Measurements from ENCODE around the gene ATP7B.

DNA sequence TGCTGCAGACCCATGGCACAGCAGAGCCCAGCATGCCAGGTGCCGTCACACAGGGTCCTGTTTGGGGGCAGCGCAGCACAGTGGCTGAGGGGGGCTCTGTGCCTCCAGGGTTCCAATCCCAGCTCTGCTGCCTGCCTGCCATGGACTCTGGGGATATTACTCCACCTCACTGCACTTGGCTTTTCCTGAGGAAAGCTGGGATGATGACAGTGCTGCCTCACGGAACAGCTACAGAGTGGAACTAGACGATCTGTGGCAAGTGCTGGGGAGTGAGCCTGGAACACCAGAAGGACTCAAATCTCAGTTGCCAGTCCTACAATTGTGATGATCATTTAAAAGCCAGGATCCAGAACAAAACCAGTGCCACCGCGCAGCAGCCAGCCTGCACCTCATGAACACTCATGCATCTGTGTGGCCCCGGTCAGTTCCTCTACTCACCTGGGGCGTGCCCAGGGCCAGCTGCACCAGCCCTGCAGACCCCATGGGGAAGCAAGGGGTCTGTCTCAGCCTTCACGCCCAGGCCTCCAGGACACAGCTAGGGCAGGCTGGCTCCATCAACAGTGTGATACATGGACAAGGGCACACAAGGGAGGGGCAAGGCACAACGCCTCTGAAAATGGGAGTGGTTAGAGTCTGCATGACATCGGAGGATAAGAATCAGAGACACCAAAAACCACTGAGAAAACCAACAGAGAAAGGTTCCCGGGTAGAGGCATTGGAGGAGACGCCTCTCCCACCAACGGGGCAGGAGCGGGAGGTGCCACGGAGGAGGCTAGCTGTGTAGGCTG, 55.2 kb downstream of the ATP7B start:
- TF ChIP-seq SPI1 (IDR thresholded peaks at IDR 0.05; ENCODE audit: low read depth, low read length) (no peak), POLR2A (IDR thresholded peaks at IDR 0.05; ENCODE audit: low read depth, low read length) (no peak), POLR2AphosphoS5 (IDR thresholded peaks at IDR 0.05; ENCODE audit: low read depth, low read length) (no peak), TAF1 (IDR thresholded peaks at IDR 0.05; ENCODE audit: low read depth, low read length) (no peak), POU2F2 (IDR thresholded peaks at IDR 0.05; ENCODE audit: low read depth, low read length) (no peak), PAX5 (IDR thresholded peaks at IDR 0.05; ENCODE audit: insufficient read depth, low read length, severe bottlenecking) (no peak)
